Breast epithelium (tissue), 3 donors: ENCODE results near the gene ARAF.

Experiments
- CTCF ChIP-seq, 3 donors: fragments of 450-650 bp; IDR thresholded peaks; one replicate each; pipeline ENCODE4 v1.5.1; 2016 to 2017; ENCODE audit warnings: antibody characterized with exemption in 3 of 3, mild to moderate bottlenecking in 3 of 3, moderate library complexity in 3 of 3
- POLR2A ChIP-seq: fragments of 450-650 bp; IDR thresholded peaks from one replicate; pipeline ENCODE4 v1.6.1; 2016; ENCODE audit warnings: antibody characterized with exemption, mild to moderate bottlenecking, moderate library complexity
- POLR2AphosphoS5 ChIP-seq, 3 donors: sonication (generic); formaldehyde crosslinking; IDR thresholded peaks; one replicate each; pipeline ENCODE4 v1.6.1; 2017; ENCODE audit warnings: antibody characterized with exemption in 3 of 3

DNA sequence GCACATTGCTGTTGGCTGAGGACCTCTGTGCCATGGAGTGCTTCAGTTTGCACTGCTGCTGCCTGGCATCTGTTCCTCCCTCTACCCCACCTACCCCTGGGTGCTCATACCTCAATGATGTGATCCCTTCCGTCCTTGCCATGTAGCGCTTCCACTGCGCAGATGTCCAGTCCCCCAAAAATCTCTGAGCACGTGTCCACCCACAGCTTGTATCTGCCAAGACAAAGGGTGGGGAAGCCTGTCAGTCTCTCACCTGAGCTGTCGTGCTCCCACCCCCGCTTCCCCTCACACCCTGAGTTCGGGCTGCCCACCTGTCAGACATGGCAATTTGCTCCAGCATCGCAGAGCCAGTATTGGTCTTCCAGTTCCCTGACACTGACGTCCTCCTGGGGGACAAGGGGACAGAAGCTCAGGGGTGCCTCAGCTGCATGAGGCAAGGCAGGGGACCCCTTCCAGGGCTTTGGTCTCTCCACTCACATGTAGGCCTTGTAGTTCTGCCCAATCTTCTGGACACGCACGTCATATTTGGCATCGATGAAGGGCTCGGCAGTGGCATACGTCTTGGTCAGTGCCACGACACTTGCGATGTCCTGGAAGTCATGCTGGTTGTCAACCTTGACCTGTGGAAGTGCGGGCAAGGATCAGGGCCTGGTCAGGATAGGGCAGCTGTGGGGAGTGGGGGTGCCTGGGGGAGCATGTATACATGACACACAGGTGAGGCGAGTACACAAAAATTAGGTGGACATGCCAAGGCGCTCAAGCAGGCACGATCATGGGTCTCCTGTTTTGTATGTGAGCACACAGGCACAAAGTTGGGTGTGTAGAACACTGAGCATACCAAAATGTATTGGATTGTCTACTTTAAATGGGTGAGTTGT, 15.3 kb downstream of the ARAF start:
- TF ChIP-seq CTCF (IDR thresholded peaks at IDR 0.05) (no peak), POLR2AphosphoS5 (IDR thresholded peaks at IDR 0.05) (no peak), POLR2A (no peak)
